Fibroblast of skin of left biceps (primary cell): ENCODE measurements around the gene COX7B.
A peak's percentile ranks its signal among the peaks of the same experiment; 100 is the strongest.
"Not testable (repeated sequence)": the region's sequence is repeated elsewhere in the genome, so short reads cannot be mapped to it uniquely, and the experiment has no call there.

Source experiments
- DNase-seq, 2 experiments: peaks; one replicate each; pipeline ENCODE4 v3.0.0-alpha.2; 2013; ENCODE audit warnings: low read depth in 2 of 2

The COX7B gene, protein sequence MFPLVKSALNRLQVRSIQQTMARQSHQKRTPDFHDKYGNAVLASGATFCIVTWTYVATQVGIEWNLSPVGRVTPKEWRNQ

DNA sequence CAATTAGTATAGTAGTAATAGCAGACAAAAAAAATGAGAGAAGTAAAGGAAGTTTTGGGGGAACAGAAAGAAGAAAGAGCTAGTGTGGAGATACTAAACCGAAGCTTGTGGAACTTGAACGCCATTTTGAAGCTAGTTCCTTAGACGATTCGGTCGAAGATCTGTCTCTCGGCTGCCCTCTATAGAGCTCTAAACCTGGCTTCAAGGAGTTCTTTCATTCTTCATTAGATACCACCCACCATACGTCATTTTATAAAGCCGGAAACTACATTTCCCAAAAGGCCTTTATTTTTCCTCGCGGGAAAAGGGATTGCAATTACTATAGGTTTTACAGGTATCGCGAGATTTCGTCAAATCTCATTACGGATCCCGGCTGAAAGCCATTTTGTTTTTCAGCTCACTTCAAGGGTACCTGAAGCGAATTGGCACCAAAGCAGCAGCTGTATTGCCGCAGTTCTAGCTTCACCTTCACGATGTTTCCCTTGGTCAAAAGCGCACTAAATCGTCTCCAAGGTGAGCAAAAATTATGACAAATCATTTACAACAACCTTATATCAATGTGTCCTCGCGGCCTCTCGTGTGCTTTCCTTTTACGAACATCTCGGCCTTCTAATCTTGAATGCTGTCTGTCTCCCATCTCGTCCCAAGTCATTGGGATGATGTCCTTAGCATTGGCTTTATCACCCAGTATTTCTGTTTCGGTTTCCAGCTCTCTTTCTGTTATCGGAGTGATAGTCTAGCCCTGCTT is at the start of gene COX7B:
Gene COX7B, plus strand, starts transcription at position 388 of the 748 bp plus-strand sequence. Its CDS starts 86 bp downstream, at position 474.
- DNase-seq = peak; percentile 95

DNA sequence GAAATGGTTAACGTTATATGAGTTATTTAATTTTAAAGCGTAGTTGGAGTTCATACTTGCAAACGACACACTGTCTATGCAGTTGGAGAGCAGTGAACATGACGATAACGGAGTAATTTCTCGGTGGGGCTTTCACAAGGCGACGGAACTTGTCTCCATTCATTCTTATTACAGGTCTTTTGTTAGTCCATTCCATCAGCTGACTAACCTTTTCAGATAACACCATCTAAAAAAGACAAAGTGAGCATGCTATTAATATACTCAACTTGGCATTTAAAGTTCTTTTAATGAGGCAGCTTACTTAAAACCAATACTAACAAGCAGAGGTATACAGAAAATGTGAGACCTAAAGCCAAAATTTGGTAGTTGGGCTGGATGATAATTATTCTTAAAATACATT is 23.9 kb upstream of the COX7B start:
- no peak for DNase-seq

DNA sequence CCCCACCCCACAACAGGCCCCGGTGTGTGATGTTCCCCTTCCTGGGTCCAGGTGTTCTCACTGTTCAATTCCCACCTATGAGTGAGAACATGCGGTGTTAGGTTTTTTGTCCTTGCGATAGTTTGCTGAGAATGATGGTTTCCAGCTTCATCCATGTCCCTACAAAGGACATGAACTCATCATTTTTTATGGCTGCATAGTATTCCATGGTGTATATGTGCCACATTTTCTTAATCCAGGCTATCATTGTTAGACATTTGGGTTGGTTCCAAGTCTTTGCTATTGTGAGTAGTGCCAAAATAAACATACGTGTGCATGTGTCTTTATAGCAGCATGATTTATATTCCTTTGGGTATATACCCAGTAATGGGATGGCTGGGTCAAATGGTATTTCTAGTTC is 17.9 kb upstream of the COX7B start:
- not testable (repeated sequence) for DNase-seq

DNA sequence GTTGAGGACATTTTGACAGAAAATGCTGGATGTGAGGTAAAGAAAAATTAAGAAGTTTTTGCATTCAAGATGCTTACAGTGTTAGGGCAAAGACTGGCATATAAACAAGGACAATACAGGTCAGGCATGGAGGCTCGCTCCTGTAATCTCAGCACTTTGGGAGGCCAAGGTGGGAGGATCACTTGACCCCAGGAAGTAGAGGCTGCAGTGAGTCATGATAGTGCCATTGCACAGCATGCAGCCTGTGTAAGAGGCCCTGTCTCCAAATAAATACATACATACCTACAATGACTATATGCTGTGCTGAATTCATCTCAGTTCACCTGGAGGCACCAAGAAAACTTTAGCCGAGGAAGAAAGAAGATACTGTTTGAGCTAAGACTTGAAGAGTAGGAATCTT is 6.4 kb upstream of the COX7B start:
- no peak for DNase-seq

DNA sequence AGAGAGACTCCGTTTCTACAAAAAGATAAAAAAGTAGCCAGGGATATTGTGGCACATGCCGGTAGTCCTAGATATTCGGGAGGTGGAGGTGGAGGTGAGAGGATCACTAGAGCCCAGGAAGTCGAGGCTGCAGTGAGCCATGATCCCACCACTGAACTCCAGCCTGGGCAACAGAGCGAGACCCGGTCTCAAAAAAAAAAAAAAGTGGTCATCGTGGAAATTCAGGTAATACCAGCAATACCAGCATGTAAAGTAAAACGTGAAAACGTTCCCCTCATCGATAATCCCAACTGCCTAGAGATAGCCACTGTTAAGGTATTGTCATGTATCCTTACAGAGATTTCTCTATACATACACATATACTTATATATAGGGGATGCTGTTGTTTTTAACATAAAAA is 5.6 kb upstream of the COX7B start:
- no peak for DNase-seq

DNA sequence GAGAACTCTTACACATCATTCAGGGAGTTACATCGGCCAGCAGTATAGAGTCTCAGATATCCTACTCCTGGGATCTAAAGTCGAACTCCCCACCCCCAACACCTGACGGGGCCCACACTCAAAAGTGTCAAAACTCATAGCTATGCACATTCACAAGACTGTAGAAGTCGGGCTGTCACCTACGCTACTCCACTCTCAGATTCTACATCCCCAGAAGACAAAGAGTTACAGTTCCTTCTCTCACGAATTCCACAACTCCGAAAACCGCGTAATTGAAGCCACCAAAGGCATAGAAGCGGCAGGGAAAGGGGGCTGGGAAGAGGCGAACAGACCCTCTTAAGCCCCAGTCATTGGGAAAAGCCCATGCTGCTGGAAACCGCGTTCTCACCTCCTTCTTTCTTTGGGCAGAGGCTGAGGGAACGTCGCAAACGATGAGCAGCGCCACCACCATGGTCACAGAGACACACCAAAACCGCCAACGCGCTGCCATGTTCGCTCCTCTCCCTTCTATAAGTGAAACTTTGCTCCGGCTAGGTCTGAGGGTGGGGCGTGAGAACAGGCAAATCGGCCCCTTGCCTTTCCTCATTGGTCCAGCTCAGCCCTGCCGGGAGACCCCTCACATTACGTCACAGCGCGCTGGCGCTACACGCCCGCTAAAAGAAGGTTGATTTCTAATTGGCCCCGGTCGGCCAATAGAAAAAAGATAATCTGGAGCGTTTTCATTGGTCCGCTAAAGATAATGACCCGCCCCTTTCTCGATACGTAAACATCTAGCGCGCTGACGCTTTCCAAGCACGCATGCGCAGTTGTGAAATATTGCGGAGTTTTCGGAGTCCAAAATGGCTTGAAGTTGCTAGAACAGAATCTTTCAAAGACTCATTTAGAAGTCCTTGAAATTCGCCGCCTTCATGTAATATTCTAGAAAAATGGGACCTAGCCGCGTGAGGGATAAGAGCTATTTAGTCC is 4.1 kb upstream of the COX7B start, which contains the start of gene MAGT1:
Gene MAGT1, minus strand, starts transcription at position 515 of the 966 bp plus-strand sequence. Its CDS starts 25 bp downstream, at position 490.
- DNase-seq = peak; percentile 93 to 95

DNA sequence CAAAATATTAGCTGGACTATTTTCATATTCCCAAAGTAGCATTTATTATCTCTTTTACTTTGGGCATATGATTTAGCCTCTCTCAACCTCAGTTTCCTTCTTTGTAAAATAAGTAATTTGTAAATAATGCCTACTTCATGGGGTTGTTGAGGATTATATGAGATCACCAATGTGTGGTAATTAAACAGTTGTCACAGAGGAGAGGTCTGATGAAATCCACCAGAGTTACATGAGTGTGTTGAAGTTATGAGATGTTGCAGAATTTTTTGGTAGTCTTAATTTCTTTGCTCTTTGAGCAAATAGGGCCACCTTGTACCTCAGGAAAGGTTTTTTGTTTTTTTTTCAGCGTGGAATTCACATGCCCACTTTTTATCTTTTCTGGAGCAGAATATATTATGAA is 1.4 kb downstream of the COX7B start:
- DNase-seq = no peak

DNA sequence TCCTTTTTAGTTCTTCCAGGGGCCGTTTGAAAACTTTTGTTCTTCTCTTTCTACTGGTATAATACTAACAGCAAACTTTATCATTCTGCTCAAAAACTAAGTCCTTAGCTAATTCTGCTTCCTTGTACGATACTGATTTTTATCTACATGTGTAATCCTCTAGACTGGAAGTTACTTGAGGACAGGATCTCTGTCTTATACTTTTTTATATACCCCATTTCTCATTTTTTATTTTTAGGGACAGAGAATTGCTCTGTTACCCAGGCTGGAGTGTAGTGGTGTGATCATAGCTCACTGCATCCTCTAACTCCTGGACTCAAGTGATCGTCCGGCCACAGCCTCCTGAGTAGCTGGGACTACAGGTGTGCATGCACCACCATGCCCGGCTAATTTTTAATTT is 2.2 kb downstream of the COX7B start:
- DNase-seq = no peak

DNA sequence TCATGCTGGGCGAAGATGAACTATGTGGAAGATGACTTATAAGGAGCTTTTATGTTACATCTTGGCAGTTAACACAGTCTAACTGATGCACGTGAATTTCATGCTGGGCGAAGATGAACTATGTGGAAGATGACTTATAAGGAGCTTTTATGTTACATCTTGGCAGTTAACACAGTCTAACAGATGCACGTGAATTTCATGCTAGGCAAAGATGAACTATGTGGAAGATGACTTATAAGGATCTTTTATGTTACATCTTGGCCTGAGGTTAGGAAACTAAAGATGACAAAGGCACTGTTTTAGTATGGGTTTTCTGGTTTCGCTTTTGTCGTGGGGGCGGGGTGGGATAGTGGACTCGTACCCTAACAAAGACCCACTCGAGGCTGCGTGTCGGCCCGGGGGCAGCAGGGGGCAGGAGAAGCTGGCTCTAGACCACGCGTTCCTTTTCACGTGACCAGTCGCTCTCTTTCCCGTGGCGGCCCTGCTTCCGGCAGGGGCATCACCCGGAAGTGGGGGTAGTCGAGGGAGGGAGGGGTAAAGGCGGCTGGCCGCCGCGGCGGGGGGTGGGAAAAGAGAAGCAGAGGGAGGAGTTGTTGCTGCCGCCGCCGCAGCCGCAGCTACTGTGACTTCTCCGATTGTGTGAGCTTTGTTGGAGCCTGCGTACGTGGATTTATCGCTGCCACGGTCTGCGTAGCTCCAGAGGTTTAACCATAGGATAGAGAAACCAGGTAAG is 11.0 kb downstream of the COX7B start, which contains the start of gene ATP7A:
Gene ATP7A, plus strand, starts transcription at position 586 of the 733 bp plus-strand sequence. CDS start 60,949 bp downstream, outside the sequence.
- peak; percentile 70 to 74 for DNase-seq

DNA sequence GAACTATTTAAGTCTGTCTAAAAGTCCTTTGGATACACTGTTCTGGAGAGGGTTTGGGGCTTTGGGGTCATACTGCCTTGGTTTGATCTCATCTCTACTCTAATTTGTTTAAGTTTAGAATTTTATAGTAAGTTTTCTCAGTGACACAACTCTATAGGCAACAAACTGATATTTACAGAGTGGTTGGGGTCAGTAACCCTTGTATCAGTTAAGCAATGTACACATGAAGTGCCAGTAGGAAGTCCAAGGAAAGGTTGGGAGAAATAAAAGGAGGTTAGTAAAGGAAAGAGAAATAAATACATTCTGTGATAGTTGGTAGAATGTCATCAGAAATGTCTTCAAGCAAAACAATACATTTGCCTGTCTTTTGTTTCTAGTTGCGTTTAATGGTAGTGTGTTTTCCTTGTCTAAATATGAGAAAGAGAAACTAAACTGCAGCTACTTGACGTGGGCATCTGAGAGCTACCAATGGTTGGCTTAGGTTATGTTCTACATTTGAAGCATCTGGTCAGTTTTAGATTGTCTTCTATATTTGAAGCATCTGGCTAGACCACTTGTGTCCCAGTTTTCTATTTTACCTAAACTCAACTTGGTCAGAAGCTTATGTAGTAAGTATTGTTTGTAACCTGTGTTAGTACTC is 18.1 kb downstream of the COX7B start:
- DNase-seq = no peak

DNA sequence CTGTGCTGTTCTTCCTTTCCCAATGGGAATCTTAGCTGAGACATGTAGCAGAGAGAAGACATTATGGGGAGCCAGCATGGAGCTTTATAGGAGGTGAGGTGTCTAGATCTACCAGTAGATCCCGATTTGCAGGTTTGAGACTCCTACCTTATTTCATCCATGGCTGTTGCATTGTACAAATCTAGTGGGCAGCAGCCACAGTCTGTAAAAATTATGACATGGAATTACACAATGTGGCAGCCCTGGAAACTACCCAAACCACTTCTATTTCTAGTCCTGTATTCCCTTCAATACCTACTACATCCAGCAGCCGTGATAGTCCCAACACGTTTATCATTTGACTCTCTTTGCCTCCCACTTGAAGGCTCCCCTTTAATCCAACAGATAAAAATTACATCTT is 19.3 kb downstream of the COX7B start:
- DNase-seq = no peak

DNA sequence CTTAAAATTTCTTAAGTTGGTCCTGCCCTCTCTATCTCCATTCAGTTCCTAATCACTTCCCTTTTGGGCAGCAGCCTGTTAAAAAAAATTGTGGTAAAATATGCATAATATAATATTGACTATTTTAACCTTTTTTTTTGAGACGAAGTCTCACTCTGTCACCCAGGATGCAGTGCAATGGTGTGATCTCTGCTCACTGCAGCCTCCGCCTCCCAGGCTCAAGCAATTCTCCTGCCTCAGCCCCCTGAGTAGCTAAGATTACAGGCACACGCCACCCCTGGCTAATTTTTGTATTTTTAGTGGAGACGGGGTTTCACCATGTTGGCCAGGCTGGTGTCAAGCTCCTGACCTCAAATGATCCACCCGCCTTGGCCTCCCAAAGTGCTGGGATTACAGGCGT is 20.1 kb downstream of the COX7B start:
- not testable (repeated sequence) for DNase-seq

DNA sequence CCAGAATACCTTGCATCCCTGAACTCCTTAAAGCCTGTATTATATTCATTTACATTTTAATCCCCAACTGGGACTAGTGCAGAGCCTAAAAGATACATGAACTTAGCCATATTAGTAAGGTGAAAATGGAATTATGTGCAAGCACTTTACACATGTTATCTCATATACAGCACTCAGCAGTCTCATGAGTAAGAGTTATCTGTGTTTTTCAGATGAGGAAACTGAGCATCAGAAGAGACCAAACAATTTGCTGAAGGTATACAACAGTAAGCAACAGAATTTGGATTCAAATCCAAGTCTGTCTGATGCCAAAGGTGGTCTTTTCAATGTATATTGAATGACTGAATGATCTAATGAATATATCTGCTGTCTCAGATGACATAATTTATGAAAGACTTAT is 23.5 kb downstream of the COX7B start:
- no peak for DNase-seq

DNA sequence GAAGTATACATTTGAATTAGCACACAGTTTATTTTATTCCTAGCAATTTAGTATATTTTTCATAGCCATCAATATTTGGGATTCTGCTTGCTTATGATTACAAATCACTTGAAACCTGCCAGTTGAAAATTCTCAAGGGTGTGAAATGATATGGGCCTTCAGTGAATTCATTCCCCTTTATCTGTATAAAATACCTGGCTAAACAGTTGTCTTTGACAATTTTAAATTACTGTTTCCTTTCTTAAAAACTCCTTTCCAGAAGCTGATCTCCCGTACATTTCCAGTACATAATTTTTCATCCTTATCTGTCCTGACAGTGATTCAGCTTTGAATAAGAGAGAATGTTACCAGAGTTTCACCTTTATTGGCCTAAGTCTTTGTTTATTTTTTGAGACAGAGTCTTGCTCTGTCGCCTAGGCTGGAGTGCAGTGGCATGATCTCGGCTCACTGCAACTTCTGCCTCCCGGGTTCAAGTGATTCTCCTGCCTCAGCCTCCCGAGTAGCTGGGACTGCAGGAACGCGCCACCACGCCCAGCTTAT is 25.1 kb downstream of the COX7B start:
- DNase-seq = no peak

DNA sequence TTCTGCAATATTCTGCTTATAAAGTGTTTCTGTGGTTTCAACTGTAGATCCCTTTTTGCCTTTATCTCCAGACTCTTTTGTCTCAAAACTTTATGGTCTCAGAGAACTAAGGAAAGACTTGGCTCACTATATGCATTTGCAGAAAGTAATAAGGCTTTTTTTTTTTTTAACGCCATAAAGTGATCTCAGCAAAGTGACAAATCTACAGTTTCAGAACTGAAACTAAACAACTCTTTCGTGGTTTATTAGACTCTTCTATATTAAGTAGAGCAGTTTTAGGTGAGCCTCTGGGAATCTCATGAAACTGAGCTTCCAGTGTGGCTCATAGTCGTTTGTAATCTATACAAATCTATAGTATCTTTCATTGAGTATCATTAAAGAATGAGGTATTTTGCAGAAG is 26.5 kb downstream of the COX7B start:
- no peak for DNase-seq

DNA sequence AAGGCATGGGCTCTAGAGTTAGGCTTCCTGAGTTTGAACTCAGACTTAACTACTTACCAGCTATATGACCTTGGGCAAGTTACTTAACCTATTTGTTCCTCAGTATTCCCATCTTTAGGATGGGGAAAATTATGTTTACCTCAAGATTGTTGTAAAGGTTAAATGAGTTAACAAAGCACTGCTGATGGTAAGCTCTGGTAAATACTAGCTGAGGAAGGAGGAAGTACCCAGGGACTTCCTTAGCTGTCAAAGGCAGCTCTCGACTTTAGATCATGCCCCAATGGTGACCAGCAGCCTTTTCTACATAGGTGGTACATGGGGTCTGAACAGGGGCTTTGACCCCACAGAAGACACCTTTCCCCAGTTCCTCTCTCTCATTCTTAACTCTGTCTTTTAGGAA is 31.3 kb downstream of the COX7B start:
- DNase-seq = no peak

DNA sequence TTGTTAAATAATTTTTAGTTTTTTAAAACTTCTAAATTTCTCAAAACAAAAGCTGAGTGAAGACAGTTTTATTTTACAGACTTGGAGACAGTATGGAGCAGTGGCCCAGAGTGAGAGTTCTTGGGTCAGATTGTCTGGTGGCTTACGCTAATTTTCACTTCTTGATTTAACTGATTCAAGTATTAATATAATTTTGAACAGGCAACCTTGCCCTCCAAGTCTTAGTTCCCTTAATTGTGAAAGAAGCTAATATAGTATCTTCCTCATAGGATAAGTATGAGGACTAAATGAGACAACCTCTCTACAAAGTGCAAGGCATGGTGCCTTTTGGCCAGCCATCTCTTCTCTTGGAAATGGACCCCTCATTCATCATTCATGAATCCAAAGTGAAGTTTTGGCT is 36.6 kb downstream of the COX7B start:
- no peak for DNase-seq

DNA sequence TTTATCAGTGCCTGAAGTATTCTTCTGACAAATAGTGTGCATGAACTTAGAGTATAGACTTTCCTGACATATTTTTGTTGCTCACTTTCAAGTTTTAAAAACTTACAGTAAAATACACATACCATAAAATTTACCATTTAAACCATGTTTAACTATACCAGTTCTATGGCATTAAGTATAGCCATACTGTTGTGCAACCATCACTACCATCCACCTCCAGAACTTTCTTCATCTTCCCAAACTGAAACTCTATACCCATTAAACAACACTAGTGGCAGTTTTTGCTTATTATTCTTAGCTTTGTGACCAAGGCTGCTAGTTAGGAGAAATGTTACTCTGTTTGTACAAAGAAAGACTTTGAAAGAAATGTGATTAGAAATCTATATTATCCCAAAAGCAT is 37.0 kb downstream of the COX7B start:
- no peak for DNase-seq

DNA sequence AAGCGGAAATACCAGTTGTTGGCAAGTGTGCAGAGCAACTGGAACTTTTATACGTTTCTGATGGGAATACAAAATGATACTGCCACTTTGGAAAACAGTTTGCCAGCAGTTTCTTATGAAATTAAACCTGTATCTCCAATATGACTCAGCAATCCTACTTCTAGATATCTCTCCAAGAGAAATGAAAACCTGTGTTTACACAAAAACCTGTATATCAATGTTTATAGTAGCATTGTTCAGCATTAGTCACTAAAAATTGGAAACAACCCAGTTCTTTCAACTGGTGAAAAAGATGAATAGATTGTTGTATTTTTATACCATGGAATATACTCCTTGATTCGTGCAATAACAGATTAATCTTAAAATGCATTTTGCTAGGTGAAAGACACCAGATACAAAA is 38.0 kb downstream of the COX7B start:
- DNase-seq = no peak

DNA sequence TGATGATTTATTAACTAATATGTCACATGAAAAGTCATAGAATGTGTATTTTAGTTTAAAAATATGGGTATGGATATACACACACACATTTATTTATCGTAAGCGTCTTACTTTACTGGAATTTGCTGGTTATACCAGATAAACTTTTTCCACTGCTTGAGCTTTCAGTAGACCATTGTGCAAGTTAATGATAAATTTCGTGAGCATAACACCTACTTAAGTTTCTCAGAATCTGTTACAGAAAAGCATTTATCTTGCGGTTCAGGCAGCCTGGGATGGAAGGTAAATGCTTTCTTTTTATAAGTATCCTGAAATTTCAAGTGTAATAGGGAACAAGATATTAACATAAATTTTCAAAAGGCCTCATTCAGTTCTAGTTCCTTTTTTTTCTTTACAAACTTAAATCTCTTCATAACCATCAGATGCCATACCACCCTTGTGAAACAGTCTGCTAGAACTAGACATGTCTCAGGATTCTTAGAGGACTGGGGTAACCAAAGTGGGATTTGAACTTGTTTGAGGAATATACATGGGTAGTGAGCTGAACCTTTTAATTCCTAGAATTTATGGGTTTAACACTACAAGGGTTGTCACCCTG is 38.9 kb downstream of the COX7B start:
- DNase-seq = no peak
